Stimulated activated CD8-positive, alpha-beta memory T cell treated with anti-CD3 and anti-CD28 coated beads, Interleukin-12 subunit alpha, Interleukin-12 subunit beta, amount 100 ng/mL, for 24 hours (primary cell): ENCODE data around the gene SMARCAL1.
"Not testable (repeated sequence)": the region's sequence is repeated elsewhere in the genome, so short reads cannot be mapped to it uniquely, and the experiment has no call there.

Source experiments
- DNase-seq: peaks from one replicate; pipeline ENCODE4 v3.0.0-alpha.2; 2020; ENCODE audit errors: extremely low read depth

The SMARCAL1 gene

DNA sequence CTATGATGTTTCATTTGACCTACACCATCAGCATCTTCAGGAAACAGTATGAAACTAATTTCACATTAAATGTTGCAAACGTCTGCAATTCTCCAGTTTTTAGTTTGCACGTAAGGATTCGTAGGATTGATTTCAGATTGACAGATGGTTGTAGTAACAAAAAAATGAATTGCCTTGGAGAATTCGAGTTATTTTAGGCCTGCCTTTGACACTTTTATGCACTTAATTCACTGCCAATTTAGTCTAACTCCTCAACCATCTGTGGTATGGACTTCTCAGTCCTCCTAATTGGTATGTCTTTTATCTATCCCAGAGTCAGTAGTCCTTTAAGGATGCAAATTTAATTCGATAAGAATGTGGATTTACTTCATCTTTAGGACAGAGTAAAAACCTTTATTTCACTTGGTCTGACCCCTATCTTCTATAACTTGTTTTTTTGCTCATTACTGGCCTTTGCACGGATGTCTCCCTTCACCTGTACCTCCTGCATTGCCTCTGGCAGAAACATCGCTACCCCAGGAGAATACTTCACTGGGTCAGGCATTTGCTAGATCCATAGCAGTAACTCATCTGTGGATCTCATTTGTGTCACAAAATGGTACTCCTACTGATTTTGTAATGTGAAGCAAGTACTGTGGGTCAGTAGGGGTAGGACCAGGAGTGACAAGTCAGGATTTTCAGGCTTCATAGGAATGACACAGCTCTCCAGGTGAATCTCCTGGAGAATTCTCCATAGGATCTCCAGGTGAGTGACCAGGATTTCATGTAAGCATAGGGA, 90.3 kb downstream of the SMARCAL1 start:
- no peak for DNase-seq

DNA sequence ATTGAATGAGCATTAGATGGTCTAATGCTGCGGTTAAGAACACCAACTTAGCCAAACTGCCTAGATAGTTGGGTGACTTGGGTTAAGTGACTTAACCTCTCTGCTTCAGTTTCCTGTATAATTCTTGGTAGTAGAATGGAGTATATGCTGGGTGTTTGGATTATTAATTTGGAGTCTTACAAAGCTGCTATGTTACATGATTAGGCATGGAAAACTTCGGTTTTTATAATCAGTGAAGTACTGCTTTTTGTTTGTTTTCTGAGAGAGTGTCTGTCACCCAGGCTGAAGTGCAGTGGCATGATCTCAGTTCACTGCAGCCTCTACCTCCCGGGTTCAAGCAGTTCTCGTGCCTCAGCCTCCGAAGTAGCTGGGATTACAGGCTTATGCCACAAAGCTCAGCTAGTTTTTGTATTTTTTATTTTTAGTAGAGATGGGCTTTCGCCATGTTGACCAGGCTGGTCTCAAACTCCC, 90.9 kb downstream of the SMARCAL1 start:
- DNase-seq: no peak

DNA sequence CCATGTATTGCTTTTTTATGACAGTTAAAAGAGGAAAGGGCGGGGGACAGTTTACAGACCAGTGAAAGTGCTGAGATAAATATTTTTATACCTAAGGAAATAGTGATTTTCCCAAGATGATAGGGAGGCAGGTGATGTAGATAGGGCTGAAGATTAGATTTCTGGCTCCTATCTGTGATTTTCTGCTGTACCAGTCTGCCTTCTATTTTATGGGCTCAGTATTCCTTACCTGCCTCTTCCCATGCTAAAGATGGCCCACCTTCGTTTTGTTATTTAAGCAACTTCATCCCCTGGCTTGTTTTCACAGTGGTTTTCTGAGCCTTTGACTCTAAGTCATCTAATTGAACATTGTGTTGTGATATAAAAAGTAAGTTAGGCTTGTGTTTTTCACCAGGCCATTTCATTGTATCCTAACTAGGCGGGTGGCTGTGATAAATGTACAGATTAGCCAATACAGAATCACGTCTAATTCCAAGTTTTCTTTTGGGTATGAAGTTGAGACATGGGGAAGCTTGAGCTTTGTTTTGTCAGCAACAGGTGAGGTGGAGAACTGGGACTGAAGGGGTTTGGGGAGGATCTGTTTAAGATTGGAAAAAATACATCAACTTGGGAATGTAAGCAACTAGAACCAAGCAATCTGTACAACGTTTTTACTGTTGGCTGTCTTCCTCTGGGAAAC, 91.6 kb downstream of the SMARCAL1 start:
- DNase-seq: no peak

DNA sequence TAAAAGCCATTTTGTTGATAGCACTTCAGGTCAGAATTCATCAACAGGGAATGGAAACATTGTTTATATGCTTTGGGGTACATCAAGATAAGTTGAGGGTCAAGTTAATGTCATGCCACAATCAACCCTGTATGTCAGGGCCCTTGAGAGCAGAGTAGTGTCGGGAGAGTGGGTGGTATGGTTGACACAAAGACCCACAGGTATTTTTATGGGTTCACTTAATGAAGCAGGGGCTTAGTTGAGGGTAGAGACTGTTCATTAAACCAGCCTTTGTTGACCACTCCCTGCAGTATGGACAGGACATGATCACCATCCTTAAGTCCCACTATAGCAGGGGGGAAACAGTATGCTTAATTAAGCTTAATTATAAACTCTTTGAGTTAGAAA, 92.1 kb downstream of the SMARCAL1 start:
- DNase-seq: no peak

DNA sequence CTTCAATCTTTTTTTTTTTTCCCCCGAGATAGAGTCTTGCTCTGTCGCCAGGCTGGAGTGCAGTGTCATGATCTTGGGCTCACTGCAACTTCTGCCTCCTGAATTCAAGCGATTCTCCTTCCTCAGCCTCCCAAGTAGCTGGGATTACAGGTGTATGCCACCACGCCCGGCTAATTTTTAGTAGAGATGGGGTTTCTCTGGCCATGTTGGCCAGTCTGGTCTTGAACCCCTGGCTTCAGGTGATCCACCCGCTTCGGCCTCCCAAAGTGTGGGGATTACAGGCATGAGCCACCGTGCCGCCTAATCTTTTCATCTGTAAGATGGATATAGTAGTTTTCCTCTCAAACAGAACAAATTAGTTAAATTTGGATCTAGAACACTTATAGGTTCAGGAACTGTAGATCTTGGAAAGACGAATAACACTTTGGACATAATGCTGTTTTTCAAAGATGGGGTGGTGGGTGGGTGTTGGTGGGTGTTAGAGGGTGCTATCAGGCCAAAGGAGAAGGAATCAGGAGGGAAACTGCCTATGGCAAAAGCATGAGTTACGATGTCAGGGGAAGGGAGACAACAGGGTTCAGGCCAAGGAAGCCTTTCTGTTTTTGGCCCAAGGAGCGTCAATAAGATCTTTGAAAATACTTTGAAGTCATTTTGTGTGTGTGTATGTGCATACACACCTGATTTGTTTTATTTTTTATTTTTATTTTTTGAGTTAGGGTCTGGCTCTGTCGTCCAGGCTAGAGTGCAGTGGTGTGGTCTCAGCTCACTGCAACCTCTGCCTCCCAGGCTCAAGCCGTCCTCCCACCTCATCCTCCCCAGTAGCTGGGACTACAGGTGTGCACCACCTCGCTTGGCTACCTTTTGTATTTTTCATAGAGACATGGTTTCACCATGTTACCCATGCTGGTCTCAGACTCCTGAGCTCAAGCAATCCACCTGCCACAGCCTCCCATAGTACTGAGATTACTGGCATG, 93.1 kb downstream of the SMARCAL1 start:
- no peak for DNase-seq

DNA sequence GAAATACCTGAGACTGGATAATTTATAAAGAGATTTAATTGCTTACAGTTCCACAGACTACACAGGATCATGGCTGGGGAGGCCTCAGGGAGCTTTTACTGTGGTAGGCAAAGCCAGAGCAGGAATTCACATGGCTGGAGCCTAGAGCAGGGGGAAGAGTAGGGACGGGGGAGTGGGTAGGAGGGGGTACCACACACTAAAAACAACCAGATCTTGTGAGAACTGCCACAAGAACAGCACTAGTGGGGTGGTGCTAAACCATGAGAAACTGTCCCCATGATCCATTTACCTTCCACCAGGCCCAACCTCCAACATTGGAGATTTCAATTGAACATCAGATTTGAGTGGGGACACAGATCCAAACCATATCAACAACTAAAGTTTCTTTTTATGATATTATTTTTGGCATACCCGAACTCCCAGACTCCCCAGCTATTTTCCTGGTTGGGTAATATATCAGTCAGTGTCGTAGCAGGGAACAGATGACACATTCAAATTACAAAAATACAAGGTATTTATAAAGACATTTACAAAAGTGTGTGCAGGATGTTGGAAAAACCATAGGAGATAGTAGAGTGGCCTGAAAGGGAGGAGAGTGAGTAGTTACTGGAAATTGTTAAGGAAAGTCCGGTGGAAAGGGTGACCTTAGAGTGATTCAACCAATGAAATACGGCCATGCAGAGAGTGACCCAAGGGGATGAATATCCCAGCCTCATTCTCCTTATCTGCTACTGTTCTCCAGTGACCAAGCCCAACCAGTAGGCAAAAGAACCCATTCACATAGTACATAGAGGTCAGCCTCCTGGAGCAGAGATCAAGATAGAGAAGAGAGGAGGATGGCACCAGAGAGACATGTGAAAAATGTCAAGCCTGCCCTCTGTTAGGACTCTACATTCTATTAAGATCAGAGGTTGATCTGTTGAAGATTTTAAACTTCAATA, 95.2 kb downstream of the SMARCAL1 start:
- no peak for DNase-seq

DNA sequence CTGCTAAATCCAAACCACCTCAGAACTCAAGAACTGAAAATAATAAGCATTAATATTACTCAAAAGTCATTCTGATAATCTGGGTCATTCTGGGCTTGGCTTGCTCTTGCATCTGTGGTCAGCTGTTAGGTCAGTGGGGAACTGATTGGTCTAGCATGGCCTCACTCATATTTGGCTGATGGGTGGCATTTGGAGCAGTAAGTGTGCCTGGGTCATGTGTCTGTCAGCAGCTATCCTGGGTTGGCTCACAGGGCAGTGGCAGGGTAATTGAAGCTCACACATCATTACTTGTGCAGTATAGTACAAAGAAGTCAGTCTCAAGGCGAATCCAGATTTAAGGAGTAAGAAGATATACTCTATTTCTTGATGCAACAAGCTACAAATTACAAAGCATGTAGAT, 95.9 kb downstream of the SMARCAL1 start:
- no peak for DNase-seq

DNA sequence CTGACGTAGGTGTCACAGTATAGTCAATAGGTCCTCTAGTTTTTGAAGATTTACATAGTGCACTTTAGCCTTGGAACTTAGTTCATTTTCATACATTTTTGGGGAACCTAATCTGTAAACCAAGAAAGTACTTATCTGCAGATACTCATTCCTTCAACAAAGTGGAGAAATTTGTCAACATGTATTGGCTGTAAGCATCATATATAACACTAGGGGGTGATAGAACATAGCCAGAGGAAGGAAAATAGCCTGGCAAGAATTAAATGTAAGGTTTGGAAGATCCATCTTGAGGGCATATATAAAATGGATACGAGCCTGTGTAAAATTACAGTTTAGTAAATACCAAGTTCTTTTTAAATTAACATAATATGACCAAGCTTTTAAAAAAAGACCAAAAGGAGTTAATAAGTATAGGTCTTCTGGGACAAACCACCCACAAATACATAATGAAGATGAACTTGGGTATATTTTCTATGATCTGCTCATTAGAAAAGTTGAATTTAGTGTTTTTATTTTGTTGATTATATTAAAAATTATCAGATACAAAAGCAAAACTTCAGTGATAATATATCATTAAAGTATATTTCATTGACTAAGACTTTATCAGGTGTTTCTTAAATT, 104.6 kb downstream of the SMARCAL1 start:
- no peak for DNase-seq

DNA sequence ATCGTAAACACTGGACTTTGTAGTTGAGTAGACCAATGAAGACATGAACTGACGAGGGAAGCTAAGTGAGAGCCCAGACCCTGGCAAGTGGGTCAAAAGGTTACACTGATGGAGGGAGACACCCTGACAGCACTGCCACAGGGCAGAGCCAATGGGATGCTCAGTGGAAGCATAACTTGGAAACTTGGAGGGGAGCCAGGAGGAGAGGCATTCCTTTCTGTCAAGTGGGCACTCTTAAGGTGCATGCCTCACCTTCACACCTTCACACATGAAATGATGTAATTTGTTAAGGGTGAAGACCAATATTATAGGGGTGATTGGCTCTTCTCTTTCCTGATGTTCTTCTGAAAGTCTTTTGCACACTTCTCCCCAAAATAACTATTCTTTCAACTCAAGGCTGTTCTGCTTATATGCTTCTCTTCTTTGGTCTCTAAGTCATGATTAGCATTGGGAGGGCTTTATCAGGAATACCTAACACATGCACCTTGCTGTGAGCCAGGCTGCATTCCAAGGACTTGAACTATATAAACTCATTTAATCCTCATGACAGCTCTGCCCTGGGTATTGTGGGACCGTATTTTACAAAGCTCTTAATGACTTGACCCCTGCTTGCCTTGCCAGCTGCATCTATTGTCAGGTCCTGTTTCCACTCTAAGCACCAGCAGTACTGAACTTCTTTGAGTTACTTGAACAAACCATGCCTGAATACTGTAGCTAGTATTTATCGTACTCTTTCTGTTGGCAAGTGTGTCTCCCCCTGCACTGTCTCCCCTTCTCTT, 105.4 kb downstream of the SMARCAL1 start:
- DNase-seq: no peak

DNA sequence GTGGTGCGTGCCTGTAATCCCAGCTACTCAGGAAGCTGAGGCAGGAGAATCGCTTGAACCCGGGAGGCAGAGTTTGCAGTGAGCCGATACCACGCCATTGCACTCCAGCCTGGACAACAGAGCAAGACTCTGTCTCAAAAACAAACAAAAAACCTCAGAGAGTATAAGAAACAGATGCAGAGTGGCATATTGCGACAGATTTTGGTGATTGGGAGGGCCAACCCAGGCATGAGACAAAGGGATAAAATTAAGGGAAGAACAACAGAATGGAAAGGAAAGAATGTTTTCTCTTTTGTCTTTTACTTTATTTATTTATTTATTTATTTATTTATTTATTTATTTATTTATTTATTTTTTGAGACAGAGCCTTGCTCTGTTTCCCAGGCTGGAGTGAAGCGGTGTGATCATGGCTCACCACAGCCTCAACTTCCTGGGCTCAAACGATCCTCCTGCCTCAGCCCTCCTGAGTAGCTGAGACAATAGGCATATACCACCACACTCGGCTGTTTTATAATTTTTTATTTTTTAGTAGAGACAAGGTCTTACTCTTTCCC, 106.4 kb downstream of the SMARCAL1 start:
- not testable (repeated sequence) for DNase-seq

DNA sequence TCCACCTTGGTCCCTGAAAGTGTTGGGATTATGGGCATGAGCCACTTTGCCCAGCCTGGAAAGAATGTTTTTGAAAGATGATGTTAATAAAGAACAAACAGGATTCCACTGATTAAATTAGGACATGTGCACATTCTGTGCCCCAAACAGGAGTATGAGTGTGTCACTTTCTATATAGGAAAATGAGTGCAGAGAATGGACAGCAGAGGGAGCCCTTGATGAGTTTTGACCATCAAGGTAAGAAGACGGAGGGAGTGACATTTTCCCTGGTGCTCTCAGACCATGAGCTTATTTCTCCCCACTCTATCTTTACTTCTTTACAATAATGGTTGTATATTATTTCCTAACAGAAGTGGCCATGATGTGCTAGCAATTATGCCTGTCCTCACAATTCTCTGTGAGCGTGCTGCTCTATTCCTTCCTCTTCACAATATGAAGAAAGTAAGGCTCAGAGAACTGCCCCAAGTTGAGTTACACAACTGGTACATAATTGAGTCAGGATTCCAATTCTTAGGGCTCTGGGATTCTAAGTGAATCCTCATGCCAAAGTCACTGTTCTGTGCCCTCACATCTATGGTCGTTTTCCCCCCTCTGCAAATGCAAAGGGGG, 107.0 kb downstream of the SMARCAL1 start:
- DNase-seq: no peak

DNA sequence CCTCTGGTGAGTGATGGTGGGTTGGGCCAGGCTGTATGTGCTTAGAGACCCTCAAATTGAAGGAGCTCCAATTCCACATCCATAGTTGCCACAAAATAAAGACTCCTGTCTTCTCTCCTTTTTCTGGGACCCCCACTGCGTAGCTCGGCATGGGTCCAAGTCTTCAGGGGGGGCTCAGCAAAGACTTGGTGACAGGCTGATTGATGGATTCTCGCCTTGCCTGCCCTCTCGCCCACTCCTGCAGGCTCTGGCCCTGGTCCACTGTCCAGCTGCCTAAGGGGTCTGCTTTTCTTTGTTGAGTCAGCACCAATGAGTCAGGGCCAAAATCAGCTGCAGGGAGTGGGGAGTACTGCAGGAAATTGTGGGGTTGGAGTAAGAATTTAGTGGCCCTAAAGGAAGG, 107.8 kb downstream of the SMARCAL1 start:
- DNase-seq: no peak

DNA sequence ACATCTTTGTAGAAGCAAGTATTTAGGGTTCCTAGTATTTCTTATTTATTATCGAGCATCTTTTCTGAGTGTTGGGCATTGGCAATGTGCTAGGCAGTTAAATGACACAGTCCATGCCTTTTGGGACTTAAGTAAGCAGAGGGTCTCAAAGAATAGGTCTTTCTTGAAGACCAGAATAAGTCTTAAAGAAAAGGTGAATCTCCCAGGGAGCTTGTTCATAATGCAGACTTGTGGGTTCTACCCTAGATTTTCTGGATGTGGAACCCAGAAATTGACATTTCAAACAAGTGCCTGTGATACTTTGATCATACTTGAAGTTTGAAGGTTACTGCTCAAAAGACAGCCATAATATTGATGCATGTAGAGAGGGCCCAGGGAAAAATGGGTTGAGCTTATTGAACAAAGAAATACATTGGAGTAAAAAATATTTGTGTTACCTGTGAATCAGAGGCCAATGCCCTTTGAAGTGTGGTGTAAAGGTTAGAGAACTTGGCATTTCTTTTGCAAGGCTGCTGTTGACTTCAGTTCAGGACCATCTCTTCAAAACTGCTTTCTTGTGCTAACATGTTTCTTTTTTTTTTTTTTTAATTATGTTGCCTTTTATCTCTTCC, 110.7 kb downstream of the SMARCAL1 start:
- DNase-seq: no peak

DNA sequence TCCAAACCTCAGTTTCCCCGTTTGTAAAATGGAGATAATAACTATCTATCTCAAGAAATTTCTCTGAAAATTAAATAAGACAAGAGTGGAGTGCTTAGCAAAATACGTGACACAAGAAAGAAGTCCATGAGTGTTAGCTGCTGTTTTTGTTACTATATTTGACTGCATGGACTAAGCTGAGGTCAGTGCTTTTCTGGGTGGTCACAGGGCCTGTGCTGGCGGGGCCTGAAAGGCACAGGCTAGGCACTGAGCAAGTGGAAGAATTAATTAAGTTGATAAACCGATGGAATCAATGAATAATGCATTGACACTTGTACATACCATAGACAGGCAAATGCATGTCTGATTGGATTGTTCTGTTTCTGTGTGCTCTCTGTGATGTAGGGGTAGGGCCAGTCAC, 113.7 kb downstream of the SMARCAL1 start:
- no peak for DNase-seq

DNA sequence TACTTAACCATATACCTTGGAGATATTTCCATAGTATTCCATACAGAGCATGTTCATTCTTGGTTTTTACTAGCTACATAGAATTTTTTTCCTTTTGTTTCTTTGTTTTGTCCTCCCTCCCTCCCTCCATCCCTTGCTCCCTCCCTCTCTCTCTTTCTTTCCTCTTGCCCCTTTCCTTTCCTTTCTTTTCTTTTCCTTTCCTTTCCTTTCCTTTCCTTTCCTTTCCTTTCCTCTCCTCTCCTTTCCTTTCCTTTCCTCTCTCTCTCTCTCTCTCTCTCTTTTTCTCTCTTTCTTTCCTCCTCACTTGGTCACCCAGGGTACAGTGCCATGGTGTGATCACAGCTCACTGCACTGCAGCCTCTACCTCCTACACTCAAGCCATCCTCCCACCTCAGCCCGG, 114.7 kb downstream of the SMARCAL1 start:
- DNase-seq: no peak

DNA sequence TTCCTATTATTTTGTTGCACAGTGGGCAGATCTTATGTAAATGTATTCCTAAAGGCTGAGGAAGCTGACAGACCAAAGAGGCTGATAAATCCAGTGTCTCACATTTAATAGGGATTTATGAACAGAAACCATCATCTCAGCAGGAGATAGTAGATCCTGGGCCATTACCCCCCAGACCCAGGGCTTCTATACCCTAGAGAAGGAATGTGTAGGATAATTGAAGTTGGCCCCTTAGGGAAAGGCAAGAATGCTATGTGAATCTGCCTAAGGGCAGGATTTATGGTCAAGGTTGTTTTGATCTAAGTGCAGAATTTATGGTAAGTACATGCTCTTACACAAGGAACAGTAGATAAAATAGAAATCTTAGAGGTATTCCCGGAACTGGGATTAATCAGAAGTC, 115.3 kb downstream of the SMARCAL1 start:
- no peak for DNase-seq

DNA sequence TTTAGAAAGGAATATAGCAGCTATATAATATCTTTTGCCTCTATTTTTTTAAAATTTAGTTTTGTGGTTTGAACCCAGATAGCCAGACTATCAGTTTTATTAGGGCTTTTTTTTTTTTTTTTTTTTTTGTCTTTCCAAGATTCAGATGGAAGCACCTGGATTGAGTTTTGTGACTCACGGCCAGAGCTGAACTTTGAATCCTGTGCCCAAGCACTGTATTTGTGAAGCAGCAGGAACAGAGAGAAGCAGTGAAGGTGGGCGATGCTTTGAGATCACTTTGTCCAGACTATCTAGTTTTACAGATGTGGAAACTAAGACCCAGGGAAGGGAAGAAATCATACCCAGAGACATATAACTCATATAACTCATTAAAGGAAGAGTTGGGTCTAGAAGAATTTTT, 120.3 kb downstream of the SMARCAL1 start:
- no peak for DNase-seq
